Astrocyte of the cerebellum (primary cell): Measurements from ENCODE around the gene CLDN14.

ENCODE experiments used
- DNase-seq: peaks from one replicate; pipeline ENCODE4 v3.0.0-alpha.2; 2011; ENCODE audit warnings: low read depth
- H3K4me3 ChIP-seq: 2 replicates; pipeline ENCODE4 v1.5.1; 2011; ENCODE audit warnings: mild to moderate bottlenecking, low read depth, low read length, moderate library complexity
- CTCF ChIP-seq: IDR thresholded peaks from 2 replicates; pipeline ENCODE4 v1.5.1; 2012; ENCODE audit warnings: low read length, low read depth, moderate library complexity, mild to moderate bottlenecking; ENCODE audit errors: missing control alignments
- in situ Hi-C: cut with HindIII; loops from 2 replicates; pipeline ENCODE4 v1.10.0; 2017; ENCODE audit warnings: low sequenced_read_pairs

CLDN14 gene

GRCh38 chr21:36518883-36519492 lies 39.1 kb upstream of the CLDN14 start:
- no peak overlapping the region for H3K4me3 ChIP-seq
- no peak for TF ChIP-seq CTCF
- in situ Hi-C loops, result no loop called here
- DNase-seq, result no peak

- DNase-seq, result no peak
- in situ Hi-C loops, result no loop called here
- TF ChIP-seq CTCF, result no peak
- no peak overlapping the region for H3K4me3 ChIP-seq
These were observed 37.6 kb upstream of the CLDN14 start for GRCh38 chr21:36517366-36518075.

GRCh38 chr21:36516281-36516680 lies 36.4 kb upstream of the CLDN14 start:
- no peak for DNase-seq
- in situ Hi-C loops, result no loop called here
- no peak for TF ChIP-seq CTCF
- H3K4me3 ChIP-seq, result no peak overlapping the region

GRCh38 chr21:36513430-36513829 lies 33.5 kb upstream of the CLDN14 start:
- H3K4me3 ChIP-seq, result no peak overlapping the region
- DNase-seq, result no peak
- in situ Hi-C loops, result no loop called here
- TF ChIP-seq CTCF, result no peak

- H3K4me3 ChIP-seq, result no peak overlapping the region
- no peak for DNase-seq
- TF ChIP-seq CTCF, result no peak
- in situ Hi-C loops, result no loop called here
These were observed 33.0 kb upstream of the CLDN14 start for GRCh38 chr21:36512971-36513370.

- DNase-seq, result no peak
- H3K4me3 ChIP-seq, result no peak overlapping the region
- TF ChIP-seq CTCF, result no peak
- in situ Hi-C loops, result no loop called here
These were observed 31.7 kb upstream of the CLDN14 start for GRCh38 chr21:36511484-36512220.
